ENCODE measurements around the gene NTF4.
"Not testable (repeated sequence)": the region's sequence is repeated elsewhere in the genome, so short reads cannot be mapped to it uniquely, and the experiment has no call there.

NTF4 gene

GRCh38 chr19:49094505-49095482 lies 30.2 kb upstream of the NTF4 start:
- in situ Hi-C loops (cut with MboI; ENCODE audit: low pct_unique_long_range_greater_than_20kb, low sequenced_read_pairs) = no loop called here
- no peak for DNase-seq

GRCh38 chr19:49092686-49093085 lies 28.1 kb upstream of the NTF4 start:
- in situ Hi-C loops (cut with MboI; ENCODE audit: low pct_unique_long_range_greater_than_20kb, low sequenced_read_pairs) = no loop called here

GRCh38 chr19:49091391-49092038 lies 26.9 kb upstream of the NTF4 start:
- DNase-seq = no peak
- in situ Hi-C loops (cut with MboI; ENCODE audit: low pct_unique_long_range_greater_than_20kb, low sequenced_read_pairs) = no loop called here

More at GRCh38 chr19:49092686-49093085, 28.1 kb upstream of the NTF4 start:
- no peak for DNase-seq

- DNase-seq = no peak
These were observed 21.7 kb upstream of the NTF4 start for GRCh38 chr19:49086296-49086695.

GRCh38 chr19:49085868-49086232 lies 21.2 kb upstream of the NTF4 start:
- in situ Hi-C loops (cut with MboI; ENCODE audit: low pct_unique_long_range_greater_than_20kb, low sequenced_read_pairs) = no loop called here
- DNase-seq = no peak

More at GRCh38 chr19:49086296-49086695, 21.7 kb upstream of the NTF4 start:
- in situ Hi-C loops (cut with MboI; ENCODE audit: low pct_unique_long_range_greater_than_20kb, low sequenced_read_pairs) = no loop called here

- peak; percentile 99 for DNase-seq
- in situ Hi-C loops (cut with MboI; ENCODE audit: low pct_unique_long_range_greater_than_20kb, low sequenced_read_pairs) = no loop called here
These were observed 20.6 kb upstream of the NTF4 start, which contains the start of gene SNRNP70 for GRCh38 chr19:49085020-49085867. Gene SNRNP70 (plus strand): TSS chr19:49085451. CDS start chr19:49086415, 964 bp downstream.

GRCh38 chr19:49084206-49085019 lies 19.8 kb upstream of the NTF4 start:
- no peak for DNase-seq

GRCh38 chr19:49081273-49081672 lies 16.7 kb upstream of the NTF4 start:
- DNase-seq = no peak
- in situ Hi-C loops (cut with MboI; ENCODE audit: low pct_unique_long_range_greater_than_20kb, low sequenced_read_pairs) = no loop called here

More at GRCh38 chr19:49084206-49085019, 19.8 kb upstream of the NTF4 start:
- in situ Hi-C loops (cut with MboI; ENCODE audit: low pct_unique_long_range_greater_than_20kb, low sequenced_read_pairs) = no loop called here

GRCh38 chr19:49080392-49080791 lies 15.8 kb upstream of the NTF4 start:
- no peak for DNase-seq
- in situ Hi-C loops (cut with MboI; ENCODE audit: low pct_unique_long_range_greater_than_20kb, low sequenced_read_pairs) = no loop called here

- in situ Hi-C loops (cut with MboI; ENCODE audit: low pct_unique_long_range_greater_than_20kb, low sequenced_read_pairs) = not testable (repeated sequence)
- DNase-seq = peak; percentile 43
These were observed 10.3 kb upstream of the NTF4 start for GRCh38 chr19:49074869-49075268.

GRCh38 chr19:49073514-49074378 lies 9.1 kb upstream of the NTF4 start:
- DNase-seq = peak; percentile 61
- in situ Hi-C loops (cut with MboI; ENCODE audit: low pct_unique_long_range_greater_than_20kb, low sequenced_read_pairs) = no loop called here

- DNase-seq = no peak
- in situ Hi-C loops (cut with MboI; ENCODE audit: low pct_unique_long_range_greater_than_20kb, low sequenced_read_pairs) = no loop called here
These were observed 7.4 kb upstream of the NTF4 start for GRCh38 chr19:49071860-49072547.

- in situ Hi-C loops (cut with MboI; ENCODE audit: low pct_unique_long_range_greater_than_20kb, low sequenced_read_pairs) = no loop called here
- no peak for DNase-seq
These were observed 5.8 kb upstream of the NTF4 start for GRCh38 chr19:49070416-49070815.

GRCh38 chr19:49069026-49069425 lies 4.4 kb upstream of the NTF4 start:
- DNase-seq = no peak
- in situ Hi-C loops (cut with MboI; ENCODE audit: low pct_unique_long_range_greater_than_20kb, low sequenced_read_pairs) = no loop called here

- no peak for DNase-seq
- in situ Hi-C loops (cut with MboI; ENCODE audit: low pct_unique_long_range_greater_than_20kb, low sequenced_read_pairs) = no loop called here
These were observed 2.9 kb upstream of the NTF4 start for GRCh38 chr19:49067554-49067953.

GRCh38 chr19:49065905-49066512 lies 1.4 kb upstream of the NTF4 start:
- no peak for DNase-seq
- in situ Hi-C loops (cut with MboI; ENCODE audit: low pct_unique_long_range_greater_than_20kb, low sequenced_read_pairs) = no loop called here

All from KBM-7 (cell line).